Prostate gland (tissue), 2 donors: ENCODE results near the gene XPNPEP2. TPM values are rescaled to one million over a fixed set of nuclear protein-coding genes. Genes with fewer than 3 reads are reported as not detected.

Experiments used
- DNase-seq: peaks from one replicate; pipeline ENCODE4 v3.0.0-alpha.2; 2019; ENCODE audit warnings: low spot score
- H3K27ac ChIP-seq, 2 donors: fragments of 200-600 bp; sonication (generic); 2 replicates each; pipeline ENCODE4 v1.5.1; 2017 to 2019
- H3K27me3 ChIP-seq: fragments of 200-600 bp; sonication (generic); replicated peaks from 2 replicates; pipeline ENCODE4 v1.5.1; 2019; ENCODE audit not compliant: insufficient read depth
- H3K36me3 ChIP-seq, 2 donors: fragments of 200-600 bp; sonication (generic); 1 replicate in 1 of 2; 2 replicates in 1 of 2; pipeline versions ENCODE4 v1.5.1 to v1.8.1; 2017 to 2019
- H3K4me1 ChIP-seq: fragments of 200-600 bp; sonication (generic); replicated peaks from 2 replicates; pipeline ENCODE4 v1.5.1; 2019
- H3K4me3 ChIP-seq, 2 donors: fragments of 200-600 bp; sonication (generic); 2 replicates each; pipeline ENCODE4 v1.5.1; 2017 to 2019
- H3K9me3 ChIP-seq: fragments of 200-600 bp; sonication (generic); 2 replicates; pipeline ENCODE4 v1.5.1; 2017
- CTCF ChIP-seq, 4 experiments: fragments of 200-600 bp in 2 of 4; fragments of 450-650 bp in 2 of 4; sonication (generic) in 2 of 4; IDR thresholded peaks; 1 replicate in 3 of 4; 2 replicates in 1 of 4; pipeline ENCODE4 v1.5.1; 2016 to 2019; ENCODE audit warnings: antibody characterized with exemption in 4 of 4, mild to moderate bottlenecking in 2 of 4, moderate library complexity in 2 of 4
- POLR2A ChIP-seq: fragments of 450-650 bp; IDR thresholded peaks from one replicate; pipeline ENCODE4 v1.6.1; 2016; ENCODE audit warnings: antibody characterized with exemption, mild to moderate bottlenecking
- POLR2AphosphoS5 ChIP-seq: sonication (generic); formaldehyde crosslinking; IDR thresholded peaks from one replicate; pipeline ENCODE4 v1.6.1; 2017; ENCODE audit warnings: antibody characterized with exemption
- whole genome bisulfite sequencing: methylation state at CpG from one replicate; pipeline ENCODE4 v1.1.5; 2018; 5-methylcytosine and 5-hydroxymethylcytosine counted together
- intact Hi-C: fragments of 100-400 bp; cut with DNase I; formaldehyde crosslinking; loops from one replicate; pipeline ENCODE4 v1.14.2; 2022
- total RNA-seq, 2 donors: library from RNA; depleted of rRNA; stranded (reverse); fragments of >200 nt; gene quantifications; one replicate each; pipeline ENCODE4 v1.1.0, GENCODE V29; 2016

Gene XPNPEP2
- total RNA-seq, 2 donors from 2014 or later = 0.14 TPM; not detected in 1

DNA sequence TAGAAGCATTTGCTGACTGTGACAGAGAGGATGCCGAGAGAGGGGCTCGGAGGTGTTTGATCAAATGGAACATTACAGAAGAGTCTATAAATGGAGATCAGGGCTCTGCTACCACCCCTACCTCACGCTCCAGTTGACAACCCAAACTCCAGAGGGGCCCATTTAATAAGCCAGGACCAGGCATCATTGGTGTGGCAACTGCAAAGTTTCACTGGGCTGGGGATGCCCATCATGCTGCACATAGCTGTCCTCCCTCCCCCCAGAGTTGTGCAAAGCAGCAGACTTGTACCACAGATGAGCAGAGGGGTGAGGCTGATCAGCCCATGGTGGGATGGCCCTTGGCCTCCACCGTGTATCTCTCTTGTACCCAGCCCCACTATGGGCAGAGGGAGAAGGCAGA, 38.2 kb upstream of the XPNPEP2 start:
- intact Hi-C loops = no loop called here
- 92% methylated on average over 4 of the region's 4 CpGs for WGBS

DNA sequence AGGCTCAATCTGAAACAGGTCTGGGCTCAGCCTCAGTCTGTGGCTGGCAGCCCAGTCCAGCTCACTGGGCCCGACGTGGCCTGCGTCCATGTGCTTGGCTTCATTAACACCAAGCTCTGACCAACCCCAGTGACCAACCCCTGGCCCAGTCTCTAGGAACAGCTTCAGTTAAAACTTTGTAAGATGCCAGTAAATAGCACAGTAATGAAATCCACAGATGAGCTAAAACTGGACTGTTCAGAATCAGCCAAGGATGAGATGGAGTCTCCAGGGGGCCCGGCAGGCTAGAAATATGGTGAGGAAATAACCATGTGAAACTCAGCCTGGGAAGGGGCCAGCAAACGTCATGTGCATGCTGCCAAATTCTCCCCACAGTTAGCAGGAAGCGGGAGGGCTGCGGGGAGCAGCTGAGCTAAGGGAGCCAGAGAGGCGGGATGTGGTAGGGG, 37.1 kb upstream of the XPNPEP2 start:
- no peak for TF ChIP-seq POLR2A
- no peak for TF ChIP-seq POLR2AphosphoS5
- TF ChIP-seq CTCF (IDR thresholded peaks at IDR 0.05) = no peak
- no peaks in the 10 kb centered on the region for H3K9me3 ChIP-seq
- intact Hi-C loops = no loop called here
- H3K4me3 ChIP-seq = no peak overlapping the region
- no peak overlapping the region for H3K27ac ChIP-seq
- H3K4me1 ChIP-seq = no peaks in the 10 kb centered on the region
- H3K36me3 ChIP-seq = no peaks in the 10 kb centered on the region
- no peak for DNase-seq
- H3K27me3 ChIP-seq = no peaks in the 10 kb centered on the region
- 54% methylated on average over 5 of the region's 8 CpGs for WGBS

More for the DNA sequence above, 38.2 kb upstream of the XPNPEP2 start:
- no peak overlapping the region for H3K4me3 ChIP-seq
- no peak for DNase-seq
- H3K4me1 ChIP-seq = no peaks in the 10 kb centered on the region
- H3K27me3 ChIP-seq = no peaks in the 10 kb centered on the region
- H3K27ac ChIP-seq = no peak overlapping the region
- TF ChIP-seq CTCF (IDR thresholded peaks at IDR 0.05) = no peak
- no peak for TF ChIP-seq POLR2A
- no peak for TF ChIP-seq POLR2AphosphoS5
- no peaks in the 10 kb centered on the region for H3K36me3 ChIP-seq
- no peaks in the 10 kb centered on the region for H3K9me3 ChIP-seq

- no peak for TF ChIP-seq POLR2A
- TF ChIP-seq CTCF (IDR thresholded peaks at IDR 0.05) = no peak
- no peak for TF ChIP-seq POLR2AphosphoS5
- H3K27ac ChIP-seq = no peak overlapping the region
- intact Hi-C loops = no loop called here
- H3K4me3 ChIP-seq = no peak overlapping the region
- WGBS = 81% methylated on average over 2 of the region's 2 CpGs
- H3K27me3 ChIP-seq = no peaks in the 10 kb centered on the region
- H3K4me1 ChIP-seq = no peaks in the 10 kb centered on the region
- no peaks in the 10 kb centered on the region for H3K36me3 ChIP-seq
- DNase-seq = no peak
- H3K9me3 ChIP-seq = no peaks in the 10 kb centered on the region
Measured at GRCh38 chrX:129704491-129704890, 34.3 kb upstream of the XPNPEP2 start.

- intact Hi-C loops = no loop called here
- Histone ChIP-seq H3K27me3 (no peaks in the 10 kb centered on the region), H3K36me3 (no peaks in the 10 kb centered on the region), H3K9me3 (no peaks in the 10 kb centered on the region), H3K4me3 (no peak overlapping the region), H3K27ac (no peak overlapping the region), H3K4me1 (no peaks in the 10 kb centered on the region)
- 89% methylated on average over 4 of the region's 4 CpGs for WGBS
- TF ChIP-seq POLR2A = no peak
- no peak for TF ChIP-seq POLR2AphosphoS5
- no peak for TF ChIP-seq CTCF (IDR thresholded peaks at IDR 0.05)
- DNase-seq = no peak
Measured at GRCh38 chrX:129705377-129705925, 33.3 kb upstream of the XPNPEP2 start.

DNA sequence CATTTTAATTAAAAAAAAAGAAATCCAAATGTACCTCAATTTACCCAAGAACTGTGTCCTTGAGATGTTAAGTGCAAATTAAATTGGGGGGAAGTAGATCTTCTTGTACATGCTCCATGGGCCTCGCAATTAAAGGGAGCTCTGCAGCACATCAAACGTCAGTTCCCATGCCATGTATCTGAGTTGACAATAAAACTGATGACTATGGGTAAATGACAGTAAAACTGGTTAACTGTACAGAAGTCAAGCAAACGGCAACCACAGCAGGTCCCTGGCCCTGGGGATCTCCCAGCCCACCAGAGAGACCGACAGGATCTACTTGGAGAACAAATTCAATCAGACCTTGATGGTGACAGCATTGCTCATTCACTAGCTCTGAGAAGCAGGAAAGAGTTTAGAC, 32.8 kb upstream of the XPNPEP2 start:
- no peaks in the 10 kb centered on the region for H3K27me3 ChIP-seq
- no peaks in the 10 kb centered on the region for H3K4me1 ChIP-seq
- TF ChIP-seq CTCF (IDR thresholded peaks at IDR 0.05) = no peak
- no peak for TF ChIP-seq POLR2AphosphoS5
- TF ChIP-seq POLR2A = no peak
- H3K4me3 ChIP-seq = no peak overlapping the region
- intact Hi-C loops = no loop called here
- H3K9me3 ChIP-seq = no peaks in the 10 kb centered on the region
- no peak for DNase-seq
- no peaks in the 10 kb centered on the region for H3K36me3 ChIP-seq
- WGBS = 64% methylated on average over 4 of the region's 4 CpGs
- H3K27ac ChIP-seq = no peak overlapping the region
